MV-4-11 (cell line): Measurements from ENCODE around the gene RAB11FIP5.

Experiments used
- DNase-seq: peaks from one replicate; lab custom pipeline; 2025; lab: John Stamatoyannopoulos, UW

Gene RAB11FIP5

GRCh38 chr2:73087311-73087710, 25.4 kb downstream of the RAB11FIP5 start:
- DNase-seq = no peak

- peak; percentile 49 for DNase-seq
Observed at GRCh38 chr2:73085691-73086090, 27.1 kb downstream of the RAB11FIP5 start.

- DNase-seq = no peak
Observed at GRCh38 chr2:73084971-73085370, 27.8 kb downstream of the RAB11FIP5 start.

GRCh38 chr2:73083886-73084800, 28.6 kb downstream of the RAB11FIP5 start:
- DNase-seq = no peak

- no peak for DNase-seq
Observed at GRCh38 chr2:73082523-73083410, 30.0 kb downstream of the RAB11FIP5 start.

- no peak for DNase-seq
Observed at GRCh38 chr2:73081181-73081671, 31.5 kb downstream of the RAB11FIP5 start.

GRCh38 chr2:73080321-73081131, 32.2 kb downstream of the RAB11FIP5 start:
- peak; percentile 17 for DNase-seq

GRCh38 chr2:73079636-73080035, 33.1 kb downstream of the RAB11FIP5 start:
- no peak for DNase-seq

- no peak for DNase-seq
Observed at GRCh38 chr2:73078457-73079411, 34.0 kb downstream of the RAB11FIP5 start.

GRCh38 chr2:73077424-73077795, 35.3 kb downstream of the RAB11FIP5 start:
- no peak for DNase-seq

- no peak for DNase-seq
Observed at GRCh38 chr2:73076701-73077423, 35.9 kb downstream of the RAB11FIP5 start.

- no peak for DNase-seq
Observed at GRCh38 chr2:73075477-73076373, 37.0 kb downstream of the RAB11FIP5 start.

GRCh38 chr2:73074110-73075069, 38.4 kb downstream of the RAB11FIP5 start:
- no peak for DNase-seq

GRCh38 chr2:73072416-73072815, 40.3 kb downstream of the RAB11FIP5 start:
- DNase-seq = no peak

- DNase-seq = peak; percentile 20
Observed at GRCh38 chr2:73072129-73072395, 40.7 kb downstream of the RAB11FIP5 start.

GRCh38 chr2:73071360-73072128, 41.2 kb downstream of the RAB11FIP5 start, which contains the start of gene SFXN5:
SFXN5 (minus strand) TSS chr2:73071712; CDS start chr2:73071705, 7 bp downstream.
- DNase-seq = peak; percentile 91
